DMS53 treated with DMSO at 0.1 percent for 48 hours (cell line): ENCODE results near the gene CALD1.

Source experiments
- DNase-seq: peaks from one replicate; lab custom pipeline; 2025; ENCODE audit not compliant: unreplicated experiment; lab: John Stamatoyannopoulos, UW

CALD1 gene

DNA sequence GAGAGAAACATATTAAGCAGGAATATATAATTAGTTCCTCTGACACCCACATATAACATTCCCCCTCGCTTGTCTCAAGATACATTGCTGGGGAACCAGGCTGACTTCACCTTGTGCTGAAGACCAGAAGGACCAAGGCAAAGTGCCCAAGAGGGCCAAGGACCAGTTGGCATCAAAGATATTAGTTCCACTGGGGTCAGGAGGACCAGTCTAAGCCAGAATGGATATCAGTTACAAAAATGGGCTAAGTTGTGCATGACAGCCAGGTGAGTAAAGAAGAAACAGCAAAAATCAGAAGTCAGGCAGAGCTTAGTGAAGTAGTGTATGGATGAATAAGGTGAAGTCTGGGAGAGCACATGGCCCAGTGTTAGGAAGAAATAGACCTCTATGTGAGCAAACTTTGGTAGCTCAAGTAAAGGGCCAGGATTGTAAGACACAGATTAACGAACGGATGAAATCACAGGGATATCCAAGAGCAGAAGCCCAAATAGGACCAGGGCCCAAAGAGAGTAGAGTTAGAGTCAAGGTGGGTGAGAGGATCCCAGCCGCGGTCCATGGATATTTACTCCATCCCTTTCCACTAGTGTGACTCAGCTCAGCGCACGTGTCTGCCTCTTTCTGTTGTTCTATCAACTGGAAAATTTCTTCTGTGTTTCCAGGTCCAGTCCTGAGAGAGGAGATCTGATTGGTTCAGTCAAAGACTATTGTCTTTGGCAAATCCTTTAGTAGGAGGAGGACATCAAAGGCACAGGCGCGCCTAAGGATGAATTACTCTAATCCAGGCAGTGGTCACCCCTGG is 5.0 kb downstream of the CALD1 start:
- DNase-seq = no peak

DNA sequence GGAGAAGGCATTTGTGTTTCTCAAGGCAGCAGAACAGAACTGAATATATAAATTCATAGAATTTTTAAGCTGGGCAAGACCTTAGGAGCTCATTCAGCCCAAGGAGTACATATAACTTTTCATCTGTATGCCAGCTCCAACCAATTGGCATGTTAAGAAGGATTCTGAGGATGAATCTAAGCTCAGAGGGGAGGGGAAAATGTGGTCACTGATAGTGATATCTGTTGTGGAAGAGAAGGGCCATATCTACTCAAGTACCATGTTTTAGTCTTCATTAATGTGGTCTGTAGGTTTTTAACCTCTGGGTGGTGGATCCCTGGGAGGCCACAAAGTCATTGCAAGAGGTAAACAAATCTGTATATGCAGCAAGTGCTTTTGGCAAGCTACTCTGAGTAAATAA is 6.4 kb downstream of the CALD1 start:
- DNase-seq = no peak

DNA sequence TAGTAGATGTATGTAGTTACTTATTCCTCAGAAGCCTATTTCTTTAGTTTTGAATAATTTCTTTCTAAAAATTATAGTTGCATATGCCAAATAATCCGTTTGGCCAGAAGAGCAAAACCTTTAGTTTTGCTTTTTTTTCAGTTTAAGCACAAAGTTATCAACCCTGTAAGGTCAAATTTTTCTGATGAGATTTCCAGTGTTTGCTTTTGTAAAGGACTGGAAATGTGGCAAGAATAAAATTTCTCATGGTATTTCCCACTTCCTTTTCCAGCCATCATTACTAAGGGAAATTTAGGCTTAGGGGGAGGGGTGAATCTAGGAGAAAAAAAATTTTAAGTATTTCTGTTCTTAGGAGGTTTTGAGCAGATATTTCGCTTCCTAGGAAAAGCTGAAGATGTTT is 7.6 kb downstream of the CALD1 start:
- no peak for DNase-seq

GRCh38 chr7:134787720-134788119 is 8.3 kb downstream of the CALD1 start:
- DNase-seq = no peak

GRCh38 chr7:134788191-134788590 is 8.8 kb downstream of the CALD1 start:
- DNase-seq = no peak

GRCh38 chr7:134789967-134790685 is 10.7 kb downstream of the CALD1 start:
- no peak for DNase-seq

DNA sequence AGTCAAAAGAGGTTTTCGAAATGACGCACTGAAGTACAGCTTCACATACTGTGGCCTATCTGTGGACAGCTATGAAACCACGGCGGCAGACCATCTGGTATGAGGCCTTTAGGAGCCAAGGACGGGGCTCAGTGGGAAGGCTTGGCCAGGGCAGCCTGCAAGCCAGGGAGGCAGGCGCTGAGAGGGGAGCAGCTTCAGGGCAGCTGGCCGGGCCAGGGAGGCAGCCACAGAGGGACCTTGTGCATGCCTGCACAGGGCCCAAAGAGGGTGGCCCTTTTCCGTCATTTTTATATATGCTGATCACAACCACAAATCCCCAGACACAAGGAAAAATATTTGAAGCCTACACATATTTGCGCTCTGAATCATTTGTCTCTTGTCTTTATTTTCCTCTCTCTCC is 13.5 kb downstream of the CALD1 start:
- DNase-seq = no peak

- no peak for DNase-seq
Observed at GRCh38 chr7:134795231-134795630, 15.8 kb downstream of the CALD1 start.

DNA sequence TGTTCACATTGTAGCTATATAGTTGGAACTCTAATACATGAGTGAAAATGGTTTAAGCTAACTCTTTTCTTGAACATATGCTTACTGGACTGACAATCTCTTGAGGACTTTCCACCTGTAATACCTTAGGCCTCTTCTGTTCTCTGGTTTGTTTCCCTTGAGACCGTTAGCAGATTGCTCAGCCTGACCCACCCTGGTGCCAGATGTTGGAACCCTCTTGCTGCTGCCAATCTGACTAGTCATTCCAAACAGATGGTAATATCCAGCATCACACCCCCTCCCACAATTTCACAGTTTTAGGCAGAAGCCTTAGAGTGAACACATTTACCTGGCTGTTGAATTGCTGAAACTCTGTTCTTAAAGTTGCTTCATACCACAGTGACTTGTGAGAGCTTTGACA is 18.7 kb downstream of the CALD1 start:
- no peak for DNase-seq

GRCh38 chr7:134799377-134799776 is 19.9 kb downstream of the CALD1 start:
- no peak for DNase-seq

- DNase-seq = no peak
Observed at GRCh38 chr7:134802762-134803161, 23.3 kb downstream of the CALD1 start.

- DNase-seq = no peak
Observed at GRCh38 chr7:134804351-134804750, 24.9 kb downstream of the CALD1 start.

GRCh38 chr7:134804854-134805253 is 25.4 kb downstream of the CALD1 start:
- no peak for DNase-seq

DNA sequence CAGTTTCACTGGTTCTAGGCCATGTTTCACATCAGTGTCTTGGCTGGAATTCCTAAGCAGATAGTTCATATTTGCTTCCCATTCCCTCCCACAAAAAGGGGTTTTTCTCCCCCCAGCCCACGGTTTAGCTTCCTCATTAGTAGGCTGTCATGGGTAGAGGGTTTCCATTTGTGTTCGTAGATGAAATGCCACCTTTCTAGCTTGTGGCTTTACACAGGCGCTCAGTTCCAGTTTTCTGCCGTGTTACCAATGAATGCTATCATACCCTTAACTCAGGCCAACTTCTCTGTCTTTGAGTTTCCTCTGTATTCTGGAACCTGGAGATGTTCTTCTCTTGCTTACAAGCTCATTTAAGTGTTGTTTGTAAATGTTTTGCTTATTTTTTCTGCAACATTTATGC is 26.8 kb downstream of the CALD1 start:
- no peak for DNase-seq

- DNase-seq = no peak
Observed at GRCh38 chr7:134809616-134810015, 30.2 kb downstream of the CALD1 start.

DNA sequence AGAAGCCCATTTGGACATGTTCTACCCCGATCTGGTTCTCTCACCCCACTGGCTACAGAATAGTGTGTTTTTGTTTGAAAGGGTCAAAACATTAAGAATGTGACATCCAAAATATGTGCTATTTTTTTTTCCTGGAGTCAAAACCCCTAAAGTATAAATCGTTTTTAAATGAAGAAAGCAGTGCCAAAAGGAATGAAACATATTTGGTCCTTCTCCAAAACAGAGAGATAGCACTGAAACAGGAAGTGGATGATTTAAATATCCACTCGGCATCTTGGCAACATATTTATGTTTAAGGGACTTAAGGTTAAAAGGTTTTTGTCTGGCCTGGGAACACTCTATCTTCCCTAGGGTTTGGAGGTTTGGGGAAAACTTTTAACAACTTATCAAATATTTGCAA is 32.3 kb downstream of the CALD1 start:
- DNase-seq = no peak

DNA sequence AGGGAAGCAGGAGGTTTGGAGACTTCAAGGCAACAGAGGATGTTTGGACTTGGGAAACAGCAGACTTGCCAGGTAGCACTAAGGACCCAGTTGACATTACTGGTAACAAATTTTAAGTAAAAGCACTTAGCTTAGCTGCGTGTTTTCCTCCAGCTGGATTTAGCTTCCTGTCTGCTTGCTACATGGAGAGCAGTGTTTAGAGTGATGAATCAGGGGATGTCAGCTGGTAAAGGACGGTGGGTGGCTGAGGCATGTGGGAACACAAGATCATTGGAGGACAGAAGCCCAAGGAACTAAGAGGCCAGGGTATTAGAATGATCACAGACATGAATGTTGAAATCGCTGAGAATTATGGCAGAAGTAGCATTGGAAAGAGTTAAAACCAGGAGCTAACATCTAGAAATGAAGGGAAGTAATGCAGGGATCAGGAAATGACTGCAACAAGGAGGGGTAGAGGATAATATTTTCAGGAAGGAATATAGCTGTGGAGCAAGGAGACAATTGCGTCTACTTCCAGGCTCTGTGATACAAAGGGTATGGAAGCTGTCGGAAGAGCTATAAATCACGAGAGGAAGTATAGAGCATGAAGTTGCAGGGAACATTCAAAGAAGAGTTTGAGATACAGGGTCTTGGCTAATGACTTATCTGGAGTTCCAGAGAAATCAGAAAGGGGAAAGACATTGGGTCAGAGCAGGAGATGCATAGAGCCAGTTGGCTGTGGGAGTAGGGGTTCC is 34.4 kb downstream of the CALD1 start:
- no peak for DNase-seq

GRCh38 chr7:134814730-134815364 is 35.4 kb downstream of the CALD1 start:
- no peak for DNase-seq

DNA sequence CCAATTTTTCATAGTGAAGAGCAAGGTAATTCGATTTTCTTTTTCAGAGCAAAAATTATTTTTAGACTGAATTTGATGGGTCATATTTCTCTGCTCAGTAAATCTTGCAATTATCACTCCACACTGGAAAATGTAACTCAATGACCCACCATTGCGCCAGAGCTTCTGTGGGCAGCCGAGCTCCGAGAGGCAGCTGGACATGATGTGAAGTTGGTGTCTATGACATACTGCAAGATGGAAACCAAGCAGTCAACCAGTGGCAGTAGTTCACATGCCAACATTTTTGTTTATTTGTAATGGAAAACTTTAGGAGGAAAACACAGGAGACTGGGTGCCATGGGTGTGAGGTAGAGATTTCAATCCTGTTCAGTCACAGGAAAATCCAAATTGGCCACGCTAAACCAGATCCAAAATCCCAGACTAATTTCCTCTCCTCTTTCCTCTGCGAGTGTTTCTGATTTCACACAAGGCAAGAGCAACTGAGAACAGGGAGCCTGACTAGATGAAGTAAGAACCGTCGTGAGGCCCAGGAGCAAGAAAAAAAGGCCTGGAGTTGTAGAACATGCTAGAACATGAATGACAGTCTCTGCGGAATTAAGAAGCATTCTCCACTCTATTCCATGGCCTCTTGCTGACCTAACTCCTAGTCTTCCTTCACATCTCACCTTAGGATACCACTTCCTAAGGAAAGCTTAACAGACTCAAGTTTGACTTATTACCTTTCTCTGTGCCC is 39.3 kb downstream of the CALD1 start:
- no peak for DNase-seq

DNA sequence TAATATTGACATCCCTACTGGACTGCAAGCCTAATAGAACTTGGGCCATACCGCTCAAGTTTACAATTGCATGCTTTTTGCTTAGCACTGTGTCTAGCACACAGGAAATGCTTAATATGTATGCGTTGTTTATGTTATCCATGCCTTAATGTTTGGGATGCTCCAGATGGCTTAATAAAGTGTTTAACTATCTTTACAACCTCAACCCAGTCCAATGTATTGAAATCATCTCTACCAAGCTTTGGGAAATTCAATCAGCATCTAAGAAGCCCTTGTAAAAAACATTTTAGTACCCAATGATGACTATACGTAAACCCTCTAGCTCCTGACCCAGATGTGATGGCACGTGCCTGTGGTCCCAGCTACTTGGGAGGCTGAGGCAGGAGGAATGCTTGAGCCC is 40.0 kb downstream of the CALD1 start:
- no peak for DNase-seq

DNA sequence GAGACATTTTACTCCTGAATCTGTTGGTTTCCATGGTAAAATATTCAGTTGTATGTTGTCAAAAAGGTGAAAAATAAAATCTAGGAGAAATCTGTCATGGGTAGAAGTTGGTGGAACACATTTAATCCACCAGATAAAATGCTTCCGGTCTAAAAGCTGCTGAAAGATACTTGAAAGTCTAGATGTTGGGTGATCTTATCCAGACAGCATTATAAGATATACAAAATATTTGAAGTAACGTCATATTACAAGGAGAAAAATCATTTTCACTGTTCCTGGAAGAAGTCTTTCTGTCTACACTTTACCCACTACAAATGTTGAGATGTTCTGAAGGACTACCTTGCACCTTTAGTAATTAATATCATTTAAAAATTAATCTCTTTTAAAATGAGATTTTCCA is 40.9 kb downstream of the CALD1 start:
- no peak for DNase-seq
